HG03442 (cell line): ENCODE data around the gene CTNNA3.
"Not testable (repeated sequence)": the region's sequence is repeated elsewhere in the genome, so short reads cannot be mapped to it uniquely, and the experiment has no call there.

Experiments used
- ATAC-seq: cut with Tn5 transposase; IDR thresholded peaks from one replicate; pipeline ENCODE4 v1.9.1; 2021; ENCODE audit warnings: mild to moderate bottlenecking, moderate library complexity; ENCODE audit not compliant: unreplicated experiment

CTNNA3 gene

DNA sequence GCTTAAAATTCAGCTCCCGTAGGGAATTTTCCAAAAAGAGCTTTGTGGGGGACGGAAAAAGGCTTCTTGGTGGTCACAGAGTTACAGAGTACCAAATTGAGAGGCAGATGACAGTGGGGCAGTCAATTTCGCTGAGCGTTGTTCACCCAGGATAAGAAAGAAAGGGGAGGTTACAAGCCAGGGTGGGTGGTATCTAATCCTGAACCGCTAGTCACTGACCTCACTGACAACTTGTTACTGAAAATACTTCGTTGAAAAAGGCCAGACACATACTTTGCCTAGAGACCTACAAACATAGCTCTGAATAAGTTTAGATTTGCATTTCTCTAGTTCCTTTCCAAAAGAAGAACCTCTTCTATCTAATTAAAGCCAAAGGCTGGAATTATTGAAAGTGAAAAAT, at the start of gene CTNNA3:
Gene CTNNA3, minus strand, starts transcription at position 167 of the 400 bp plus-strand sequence.
- peak; percentile 77 for ATAC-seq

DNA sequence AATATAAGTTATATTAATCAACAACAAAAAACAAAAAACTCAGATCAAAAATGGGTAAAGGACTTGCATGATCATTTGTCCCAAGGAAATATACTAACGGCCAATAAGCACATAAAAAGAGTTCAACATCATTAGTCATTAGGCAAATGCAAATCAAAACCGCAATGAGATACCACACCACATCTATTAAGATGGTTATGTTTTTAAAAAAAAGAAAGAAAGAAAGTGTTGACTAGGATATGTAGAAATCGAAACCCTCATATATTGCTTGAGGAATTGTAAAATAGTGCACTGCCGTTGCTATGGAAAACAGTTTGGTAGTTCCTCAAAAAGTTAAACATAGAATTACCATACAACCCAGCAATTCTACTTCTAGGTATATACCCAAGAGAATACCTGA, 39.4 kb upstream of the CTNNA3 start:
- ATAC-seq: no peak

DNA sequence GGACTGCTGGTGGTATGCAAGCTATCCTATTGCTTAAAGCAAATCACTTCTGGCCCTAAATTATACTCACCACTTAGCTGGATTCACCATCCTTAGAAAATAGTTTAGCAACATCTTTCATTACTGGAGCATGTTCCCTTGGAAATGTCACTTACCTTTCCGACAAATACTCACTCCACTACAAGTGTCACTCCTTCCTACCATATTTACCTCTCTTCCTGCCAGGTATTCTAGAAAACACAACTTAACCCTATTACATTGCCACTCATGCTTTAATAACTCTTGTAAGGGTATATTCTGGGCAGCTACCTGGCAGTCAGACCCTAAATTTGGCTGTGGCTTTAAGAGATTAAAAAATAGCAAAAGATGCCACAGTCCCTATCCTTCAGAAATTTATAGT, 37.5 kb upstream of the CTNNA3 start:
- ATAC-seq: no peak

DNA sequence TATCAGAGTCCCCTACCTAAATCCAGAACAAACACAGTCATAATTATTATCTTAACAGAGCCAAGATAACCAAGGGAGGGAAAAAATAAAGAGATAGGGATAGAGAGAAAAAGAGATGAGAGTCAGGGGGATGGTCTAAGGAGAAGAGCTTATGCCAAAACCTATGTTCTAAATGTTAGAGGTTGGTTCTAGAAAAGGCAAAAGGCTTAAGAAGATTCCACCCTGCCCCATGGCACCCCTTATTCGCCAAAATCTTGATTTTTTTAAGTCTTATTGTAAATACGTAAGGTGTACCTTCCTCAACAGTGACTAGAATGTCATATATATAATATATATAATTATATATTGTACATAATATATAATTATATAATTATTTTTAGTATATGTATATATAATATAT, 29.6 kb upstream of the CTNNA3 start:
- ATAC-seq: no peak

DNA sequence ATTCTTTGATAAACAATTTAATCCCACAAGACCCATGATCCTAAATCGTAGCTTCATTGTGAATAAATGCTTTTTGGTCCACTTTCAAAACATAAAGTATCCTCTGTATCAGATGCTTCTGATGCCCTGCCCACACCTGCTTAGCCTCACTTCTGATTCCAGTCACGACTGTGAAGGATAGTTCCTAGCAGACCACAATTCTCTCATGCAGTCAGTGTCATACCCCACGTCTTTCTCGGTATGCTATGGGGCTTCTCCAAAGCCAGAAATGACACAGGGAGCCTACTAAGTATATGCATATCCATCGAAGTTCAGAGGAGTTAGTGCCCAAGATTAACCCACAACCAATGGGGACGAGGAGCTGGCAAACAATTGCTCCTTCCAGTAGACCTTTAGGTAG, 27.6 kb upstream of the CTNNA3 start:
- ATAC-seq: no peak

DNA sequence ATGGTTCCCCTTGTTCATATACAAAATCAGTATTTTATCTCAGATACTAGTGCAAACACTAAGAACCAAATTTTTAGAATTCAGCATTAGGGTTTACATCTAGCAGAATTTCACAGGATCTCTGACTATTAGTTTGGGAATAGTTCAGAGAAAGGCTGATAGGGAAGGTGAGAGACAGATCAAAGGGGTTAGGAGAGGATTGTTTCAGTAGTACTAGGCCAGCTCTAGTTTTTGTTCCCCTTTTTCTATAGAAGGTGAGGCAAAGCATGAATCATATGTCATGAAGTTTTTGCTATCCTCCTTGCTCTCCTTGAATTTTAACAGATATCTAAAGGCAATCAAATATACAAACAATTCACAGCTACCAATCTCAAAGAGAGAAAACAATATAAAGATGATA, 26.1 kb upstream of the CTNNA3 start:
- peak; percentile 97 for ATAC-seq

DNA sequence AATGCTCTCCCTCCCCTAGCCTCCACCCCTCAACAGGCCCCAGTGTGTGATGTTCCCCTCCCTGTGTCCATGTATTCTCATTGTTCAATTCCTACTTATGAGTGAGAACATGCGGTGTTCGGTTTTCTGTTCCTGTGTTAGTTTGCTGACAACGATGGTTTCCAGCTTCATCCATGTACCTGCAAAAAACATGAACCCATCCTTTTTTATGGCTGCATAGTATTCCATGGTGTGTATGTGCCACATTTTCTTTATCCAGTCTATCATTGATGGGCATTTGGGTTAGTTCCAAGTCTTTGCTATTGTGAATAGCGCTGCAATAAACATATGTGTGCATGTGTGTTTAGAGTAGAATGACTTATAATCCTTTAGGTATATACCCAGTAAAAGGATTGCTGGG, 20.5 kb upstream of the CTNNA3 start:
- ATAC-seq: not testable (repeated sequence)

DNA sequence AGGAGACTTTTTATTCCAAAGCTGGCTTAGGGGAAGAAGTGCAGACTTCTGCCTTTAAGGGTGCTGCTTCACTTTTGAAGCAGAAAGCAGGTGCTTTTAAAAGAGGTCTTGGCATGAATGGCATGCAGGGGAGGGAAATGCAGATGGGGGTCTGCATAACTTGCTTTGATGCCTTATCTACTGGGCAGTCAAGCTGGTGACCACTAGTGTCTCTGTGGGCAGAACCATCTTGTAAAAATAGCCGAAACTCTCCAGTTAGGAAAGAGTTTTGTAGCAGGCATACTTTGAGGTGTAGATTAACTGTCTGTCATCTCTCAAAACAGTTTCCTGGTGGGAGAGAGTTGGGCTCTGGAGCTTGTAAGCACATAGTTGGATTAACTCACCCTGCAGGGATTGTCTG, 9.9 kb upstream of the CTNNA3 start:
- ATAC-seq: no peak

DNA sequence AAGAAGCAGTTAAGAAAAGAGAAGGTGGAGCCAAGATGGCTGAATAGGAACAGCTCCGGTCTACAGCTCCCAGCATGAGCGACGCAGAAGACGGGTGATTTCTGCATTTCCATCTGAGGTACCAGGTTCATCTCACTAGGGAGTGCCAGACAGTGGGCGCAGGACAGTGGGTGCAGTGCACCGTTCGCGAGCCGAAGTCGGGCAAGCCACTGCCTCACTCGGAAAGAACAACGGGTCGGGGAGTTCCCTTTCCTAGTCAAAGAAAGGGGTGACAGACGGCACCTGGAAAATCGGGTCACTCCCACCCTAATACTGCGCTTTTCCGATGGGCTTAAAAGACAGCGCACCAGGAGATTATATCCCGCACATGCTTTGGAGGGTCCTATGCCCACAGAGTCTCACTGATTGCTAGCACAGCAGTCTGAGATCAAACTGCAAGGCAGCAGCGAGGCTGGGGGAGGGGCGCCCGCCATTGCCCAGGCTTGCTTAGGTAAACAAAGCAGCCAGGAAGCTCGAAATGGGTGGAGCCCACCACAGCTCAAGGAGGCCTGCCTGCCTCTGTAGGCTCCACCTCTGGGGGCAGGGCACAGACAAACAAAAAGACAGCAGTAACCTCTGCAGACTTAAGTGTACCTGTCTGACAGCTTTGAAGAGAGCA, 3.7 kb upstream of the CTNNA3 start:
- ATAC-seq: not testable (repeated sequence)

DNA sequence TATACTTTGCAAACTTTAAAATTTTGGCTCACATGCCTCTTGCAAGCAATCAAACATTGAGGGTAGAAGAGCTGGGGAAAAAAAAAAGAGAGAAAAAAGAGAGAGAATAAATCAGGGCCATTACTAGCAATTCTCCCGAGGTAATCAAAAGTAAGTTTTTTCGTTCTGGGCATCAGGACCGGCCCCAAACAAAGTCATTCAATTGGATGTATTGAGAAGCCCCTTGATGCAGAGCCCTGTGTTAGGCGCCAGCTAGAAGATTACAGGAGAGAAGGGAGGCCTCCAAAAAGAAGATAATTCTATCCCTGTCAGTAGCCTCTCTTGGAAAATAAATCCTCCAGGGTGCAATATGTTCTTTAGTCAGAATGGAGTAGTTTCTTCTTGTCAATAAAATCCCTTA, 2.2 kb upstream of the CTNNA3 start:
- ATAC-seq: no peak

DNA sequence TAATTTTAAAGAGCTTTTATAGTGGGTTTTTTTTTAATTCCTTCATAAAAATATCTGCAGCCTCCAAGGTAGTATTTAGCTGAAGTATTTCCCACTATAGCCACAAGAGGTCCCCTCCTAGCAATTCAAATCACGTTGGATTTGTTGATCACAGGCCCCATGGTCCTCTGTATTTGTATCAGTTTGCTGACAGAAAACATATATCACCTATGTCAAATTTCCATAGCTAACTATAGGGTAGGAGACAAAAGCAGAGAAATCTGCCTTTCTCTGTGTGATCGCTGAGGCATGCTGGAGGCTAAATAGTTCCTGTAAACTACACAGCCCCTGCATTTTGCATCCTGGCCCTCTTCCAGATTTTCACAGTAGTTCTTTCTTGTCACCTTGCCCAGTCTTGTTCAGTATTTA, 1.7 kb upstream of the CTNNA3 start:
- ATAC-seq: peak; percentile 88

DNA sequence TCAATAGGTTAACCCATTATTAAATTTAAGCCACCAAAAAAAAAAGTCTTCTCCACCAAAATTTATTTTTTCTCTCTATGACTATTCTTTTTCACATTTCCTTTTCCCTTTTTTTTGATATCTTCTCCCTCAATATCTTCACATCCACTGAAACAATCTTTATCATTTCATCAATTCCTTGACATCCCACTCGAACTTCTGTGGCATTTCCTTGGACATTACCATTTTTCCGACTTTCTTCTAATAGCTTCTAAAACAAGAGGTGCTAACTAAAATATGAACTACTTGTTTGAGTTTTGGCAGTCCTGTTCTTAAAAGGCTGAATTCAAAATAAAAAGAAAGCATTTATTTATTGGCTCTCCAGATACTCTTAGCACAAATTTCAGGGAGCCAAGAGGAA, 684 bp upstream of the CTNNA3 start:
- no peak for ATAC-seq

DNA sequence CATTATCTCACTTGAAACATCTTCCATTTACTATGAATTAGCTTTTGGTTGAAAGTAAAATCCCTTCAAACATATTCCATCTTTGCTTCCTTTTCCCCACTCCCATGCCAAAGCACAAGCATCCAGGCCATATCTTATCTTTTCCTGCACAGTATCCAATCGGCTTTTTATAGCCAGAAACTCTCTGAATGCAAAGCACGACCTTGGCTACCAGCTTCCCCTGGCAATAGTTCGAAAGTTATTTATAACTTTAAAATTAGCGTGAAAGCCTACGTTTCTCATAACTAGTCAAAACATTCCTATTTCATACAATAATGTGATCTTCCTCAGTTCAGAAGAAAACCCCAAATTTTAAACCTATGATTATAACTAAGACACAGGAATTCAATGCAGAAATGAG, 440 bp downstream of the CTNNA3 start:
- no peak for ATAC-seq

DNA sequence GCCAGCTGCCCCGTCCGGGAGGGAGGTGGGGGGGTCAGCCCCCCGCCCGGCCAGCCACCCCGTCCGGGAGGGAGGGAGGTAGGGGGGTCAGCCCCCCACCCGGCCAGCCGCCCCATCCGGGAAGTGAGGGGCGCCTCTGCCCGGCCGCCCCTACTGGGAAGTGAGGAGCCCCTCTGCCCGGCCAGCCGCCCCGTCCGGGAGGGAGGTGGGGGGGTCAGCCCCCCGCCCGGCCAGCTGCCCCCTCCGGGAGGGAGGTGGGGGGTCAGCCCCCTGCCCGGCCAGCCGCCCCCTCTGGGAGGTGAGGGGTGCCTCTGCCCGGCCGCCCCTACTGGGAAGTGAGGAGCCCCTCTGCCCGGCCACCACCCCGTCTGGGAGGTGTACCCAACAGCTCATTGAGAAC, 4.1 kb downstream of the CTNNA3 start:
- ATAC-seq: not testable (repeated sequence)

DNA sequence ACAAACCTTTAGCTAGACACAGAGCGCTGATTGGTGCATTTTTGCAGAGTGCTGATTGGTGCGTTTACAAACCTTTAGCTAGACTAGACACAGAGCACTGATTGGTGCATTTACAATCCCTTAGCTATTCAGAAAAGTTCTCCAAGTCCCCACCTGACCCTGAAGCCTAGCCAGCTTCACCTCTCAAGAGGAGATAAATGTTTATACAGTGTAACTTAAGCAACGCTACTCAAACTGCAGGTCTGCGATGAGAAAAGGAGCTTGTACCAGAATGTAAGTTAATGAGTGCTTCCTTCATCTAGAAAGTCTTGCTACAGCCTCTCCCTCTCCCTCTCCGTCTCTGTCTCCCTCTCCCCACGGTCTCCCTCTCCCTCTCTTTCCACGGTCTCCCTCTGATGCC, 5.5 kb downstream of the CTNNA3 start:
- not testable (repeated sequence) for ATAC-seq

DNA sequence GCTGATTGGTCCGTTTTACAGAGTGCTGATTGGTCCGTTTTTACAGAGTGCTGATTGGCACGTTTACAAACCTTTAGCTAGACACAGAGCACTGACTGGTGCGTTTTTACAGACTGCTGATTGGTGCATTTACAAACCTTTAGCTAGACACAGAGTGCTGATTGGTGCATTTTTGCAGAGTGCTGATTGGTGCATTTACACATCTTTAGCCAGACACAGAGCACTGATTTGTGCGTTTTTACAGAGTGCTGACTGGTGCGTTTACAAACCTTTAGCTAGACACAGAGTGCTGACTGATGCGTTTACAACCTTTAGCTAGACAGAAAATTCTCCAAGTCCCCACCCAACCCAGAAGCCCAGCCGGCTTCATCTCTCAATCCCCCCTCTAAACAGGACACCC, 11.9 kb downstream of the CTNNA3 start:
- not testable (repeated sequence) for ATAC-seq

DNA sequence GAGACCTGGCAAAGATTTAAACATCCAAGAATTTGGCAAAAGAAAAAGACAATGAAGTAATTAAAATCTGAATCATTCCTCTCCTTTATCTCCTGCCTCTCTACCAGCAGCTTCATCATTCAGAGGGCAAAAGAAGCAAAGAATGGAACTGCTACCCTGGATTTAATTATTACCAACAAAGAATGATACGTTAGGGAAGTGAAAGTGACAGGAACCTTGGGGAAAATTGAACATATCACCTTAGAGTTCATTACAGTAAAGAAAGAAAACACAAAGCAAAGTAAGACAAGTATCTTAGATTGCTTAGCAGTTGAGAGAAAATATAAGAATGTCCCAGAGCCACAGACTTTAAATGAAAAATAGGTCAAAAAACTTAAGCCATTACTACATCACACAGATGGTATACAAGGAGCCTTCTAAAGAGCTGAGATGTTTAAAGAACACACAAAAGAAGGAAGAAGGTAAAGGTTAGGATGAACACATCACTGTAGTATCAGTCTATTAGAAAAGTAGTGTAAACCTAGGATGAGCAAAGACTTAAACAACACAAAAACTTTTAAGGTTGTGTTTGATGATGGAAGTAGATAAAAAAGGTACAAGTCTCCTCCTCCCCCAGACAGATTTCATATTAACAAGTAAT, 17.5 kb downstream of the CTNNA3 start:
- ATAC-seq: no peak

DNA sequence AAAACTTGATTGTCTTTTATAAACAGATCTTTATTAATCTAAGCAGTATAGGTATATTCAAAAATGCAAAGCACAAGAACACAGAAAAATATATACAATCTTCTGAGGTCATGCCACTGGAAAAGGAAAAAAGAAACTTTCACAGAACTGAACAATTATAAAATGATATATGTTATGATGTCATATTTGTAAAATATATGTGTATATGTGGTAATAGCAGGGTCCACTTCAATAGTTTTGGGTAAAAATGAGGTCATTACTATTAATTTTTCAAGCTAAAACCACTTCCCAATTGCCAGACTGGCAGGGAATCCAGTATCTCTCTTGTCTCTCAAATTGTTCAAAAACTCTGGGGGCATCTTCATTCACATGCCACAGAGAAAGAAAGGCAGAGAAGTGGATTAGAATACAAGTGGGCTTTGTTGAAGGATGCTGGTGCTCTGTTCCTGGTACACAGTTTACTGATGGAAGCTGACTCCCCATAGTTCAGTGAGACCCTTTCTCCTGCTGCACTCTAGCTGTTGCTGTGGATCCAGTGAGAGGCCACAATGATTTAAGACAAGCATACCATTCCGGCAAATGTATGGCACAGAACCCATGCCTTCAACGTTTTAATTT, 19.7 kb downstream of the CTNNA3 start:
- no peak for ATAC-seq

DNA sequence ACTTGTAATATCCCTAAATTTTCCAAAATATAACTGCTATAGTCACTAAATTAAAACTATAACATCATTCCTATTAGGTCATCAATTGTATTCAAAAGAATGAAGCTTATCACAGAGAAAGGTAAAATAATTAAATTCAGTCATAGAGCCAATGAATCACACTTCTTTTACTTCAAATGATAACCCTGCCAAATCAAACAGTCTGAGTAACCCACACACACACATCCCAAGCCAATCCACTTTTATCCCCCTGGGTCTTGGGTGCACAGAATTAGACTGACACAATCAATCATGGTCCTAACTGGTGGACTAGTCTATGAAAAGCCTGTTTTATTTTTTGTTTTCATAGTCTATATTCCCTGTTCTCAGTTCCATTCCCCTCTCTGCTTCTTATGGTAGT, 25.6 kb downstream of the CTNNA3 start:
- ATAC-seq: no peak

DNA sequence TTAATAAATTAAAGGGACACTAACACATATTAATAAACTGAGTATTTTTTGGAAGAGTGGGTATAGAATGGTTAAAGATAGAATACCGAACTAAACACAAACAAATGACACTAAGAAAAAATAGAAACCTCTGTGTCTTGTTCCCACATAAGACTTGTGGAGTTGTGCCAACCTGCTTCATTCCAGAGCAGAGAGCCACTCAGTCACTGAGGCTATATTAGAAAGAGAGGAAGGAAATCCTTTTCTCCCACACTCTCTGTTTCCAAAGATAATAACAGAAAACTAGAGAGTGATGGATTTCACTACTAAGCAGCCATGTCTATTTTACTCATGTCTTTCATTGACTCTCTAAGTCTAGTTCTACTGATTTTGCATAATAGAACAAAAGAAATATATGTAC, 26.0 kb downstream of the CTNNA3 start:
- no peak for ATAC-seq

DNA sequence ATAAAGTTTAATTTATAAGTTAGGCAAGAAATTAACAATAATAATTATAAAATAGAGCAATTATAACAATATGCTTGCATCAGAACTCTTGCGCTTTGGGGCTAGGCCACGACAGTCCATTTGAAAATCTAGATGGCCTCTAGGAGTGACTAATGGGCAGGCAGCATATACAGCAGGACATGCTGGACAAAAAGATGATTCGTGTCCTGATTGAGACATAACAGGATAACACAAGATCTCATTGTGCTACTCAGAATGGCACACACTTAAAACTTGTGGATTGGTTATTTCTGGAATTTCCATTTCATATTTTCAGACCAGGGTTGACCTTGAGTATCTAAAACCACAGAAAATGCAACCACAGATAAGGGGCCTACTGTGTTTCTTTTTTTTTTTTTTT, 27.5 kb downstream of the CTNNA3 start:
- ATAC-seq: no peak

DNA sequence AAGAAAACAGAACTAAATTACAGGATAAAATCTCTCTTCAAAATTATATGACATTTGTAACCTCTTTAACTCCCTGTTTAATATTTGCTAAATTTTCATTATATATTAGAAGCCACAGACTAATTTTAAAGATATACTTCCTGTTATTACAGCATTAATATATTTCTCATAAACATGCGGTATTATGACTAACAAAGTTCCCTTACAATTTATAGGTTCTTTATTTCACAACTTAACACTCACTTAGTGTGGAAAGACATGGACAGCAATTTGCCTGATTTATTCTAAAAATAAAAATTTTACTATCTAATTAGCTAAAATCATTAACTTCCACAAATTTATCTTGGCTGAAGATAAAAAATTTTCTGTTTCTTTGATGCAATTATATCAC, 29.0 kb downstream of the CTNNA3 start:
- no peak for ATAC-seq
